Caco-2 (cell line): Measurements from ENCODE around the gene PLOD2. TPM values are rescaled to one million over a fixed set of nuclear protein-coding genes. Genes with fewer than 3 reads are reported as not detected.

ENCODE experiments used
- BruUV-seq: library from RNA; stranded (reverse); fragments of 400-500 nt; replicated peaks from 2 replicates; lab custom pipeline; 2021; lab: Mats Ljungman, UMichigan
- CTCF ChIA-PET: fragments of 300-600 bp; sonication (Branson Sonifier 250); formaldehyde crosslinking; loops from one replicate; lab custom pipeline; 2022; ENCODE audit warnings: antibody characterized with exemption; lab: Charles Lee
- POLR2A ChIA-PET: fragments of 300-600 bp; sonication (Branson Sonifier 250); formaldehyde crosslinking; loops from one replicate; lab custom pipeline; 2022; ENCODE audit warnings: antibody characterized with exemption; lab: Charles Lee
- DNase-seq, 2 experiments: peaks; one replicate each; pipeline versions ENCODE4 v3.0.0 to v3.0.0-alpha.2; 2020 to 2022
- H3K27me3 ChIP-seq: replicated peaks from 2 replicates; pipeline ENCODE4 v1.6.0; 2011; ENCODE audit warnings: low read length; ENCODE audit not compliant: control insufficient read depth, insufficient read depth
- H3K36me3 ChIP-seq: 2 replicates; pipeline ENCODE4 v1.5.1; 2011; ENCODE audit warnings: low read length; ENCODE audit not compliant: control insufficient read depth, insufficient read depth
- H3K4me1 ChIP-seq: fragments of 250-450 bp; sonication (Bioruptor Pico); 2 replicates; pipeline ENCODE4 v1.5.1; 2020; ENCODE audit warnings: mild to moderate bottlenecking
- H3K4me3 ChIP-seq: 2 replicates; pipeline ENCODE4 v1.5.1; 2011; ENCODE audit warnings: low read depth, mild to moderate bottlenecking, control low read depth, low read length
- H3K9me3 ChIP-seq: fragments of 250-450 bp; sonication (Bioruptor Pico); 2 replicates; pipeline ENCODE4 v1.5.1; 2020; ENCODE audit warnings: mild to moderate bottlenecking, moderate library complexity
- H3K27ac Mint-ChIP-seq: one replicate; pipeline ENCODE4 v1.8.0; 2022; ENCODE audit warnings: mixed read lengths; ENCODE audit not compliant: unreplicated experiment
- H3K27me3 Mint-ChIP-seq: one replicate; pipeline ENCODE4 v1.8.0; 2022; ENCODE audit warnings: mixed read lengths; ENCODE audit not compliant: insufficient read depth, unreplicated experiment
- H3K36me3 Mint-ChIP-seq: one replicate; pipeline ENCODE4 v1.8.0; 2022; ENCODE audit warnings: mild to moderate bottlenecking, mixed read lengths; ENCODE audit not compliant: insufficient read depth, unreplicated experiment
- H3K4me1 Mint-ChIP-seq: one replicate; pipeline ENCODE4 v1.8.0; 2022; ENCODE audit warnings: low read depth, mixed read lengths; ENCODE audit not compliant: unreplicated experiment
- H3K4me3 Mint-ChIP-seq: one replicate; pipeline ENCODE4 v1.8.0; 2022; ENCODE audit warnings: mild to moderate bottlenecking, moderate library complexity, mixed read lengths; ENCODE audit not compliant: unreplicated experiment
- H3K9me3 Mint-ChIP-seq: one replicate; pipeline ENCODE4 v1.8.0; 2022; ENCODE audit warnings: mixed read lengths; ENCODE audit not compliant: unreplicated experiment
- CTCF ChIP-seq, 2 experiments: fragments of 200-600 bp in 1 of 2; IDR thresholded peaks; 1 replicate in 1 of 2; 2 replicates in 1 of 2; pipeline versions ENCODE4 v1.5.1 to v1.8.0; 2011 to 2022; ENCODE audit warnings: antibody characterized with exemption in 1 of 2, control low read depth in 1 of 2, inconsistent platforms in 1 of 2, low read depth in 1 of 2, low read length in 1 of 2, mild to moderate bottlenecking in 1 of 2, moderate library complexity in 1 of 2; ENCODE audit not compliant: insufficient read depth in 1 of 2, severe bottlenecking in 1 of 2, unreplicated experiment in 1 of 2
- intact Hi-C: fragments of 100-400 bp; cut with micrococcal nuclease; formaldehyde crosslinking; loops from one replicate; pipeline ENCODE4 v1.10.0; 2022; ENCODE audit not compliant: unreplicated experiment
- total RNA-seq: library from RNA; stranded (reverse); gene quantifications from 2 replicates; pipeline ENCODE4 v1.2.3, GENCODE V29; 2022

The PLOD2 gene
- total RNA-seq, 1 experiment from 2014 or later, result 53.1 TPM

- Mint-ChIP-seq H3K27me3 (no peaks in the 10 kb centered on the region), H3K4me1 (no peaks in the 10 kb centered on the region), H3K36me3 (no peaks in the 10 kb centered on the region), H3K4me3 (no peak overlapping the region), H3K9me3 (no peaks in the 10 kb centered on the region), H3K27ac (no peak overlapping the region)
- ChIA-PET POLR2A (no interaction called here), CTCF (no interaction called here)
- Histone ChIP-seq H3K9me3 (no peaks in the 10 kb centered on the region), H3K36me3 (no peaks in the 10 kb centered on the region), H3K4me1 (no peaks in the 10 kb centered on the region), H3K27me3 (no peaks in the 10 kb centered on the region), H3K4me3 (no peak overlapping the region)
- TF ChIP-seq CTCF (IDR thresholded peaks at IDR 0.05; ENCODE audit: insufficient read depth in 1 of 2, low read depth in 1 of 2, low read length in 1 of 2, severe bottlenecking in 1 of 2, unreplicated experiment in 1 of 2), result no peak
- no peak for DNase-seq
- intact Hi-C loops, result no loop called here
- BruUV-seq, result no TSS peak
These were observed 20.2 kb upstream of the PLOD2 start for GRCh38 chr3:146181216-146181615.

- CTCF ChIA-PET, result no interaction called here
- Mint-ChIP-seq H3K4me1 (no peaks in the 10 kb centered on the region), H3K36me3 (no peaks in the 10 kb centered on the region), H3K4me3 (no peak overlapping the region), H3K9me3 (no peaks in the 10 kb centered on the region), H3K27me3 (no peaks in the 10 kb centered on the region), H3K27ac (no peak overlapping the region)
- Histone ChIP-seq H3K4me3 (no peak overlapping the region), H3K4me1 (no peaks in the 10 kb centered on the region), H3K27me3 (no peaks in the 10 kb centered on the region), H3K9me3 (no peaks in the 10 kb centered on the region), H3K36me3 (no peaks in the 10 kb centered on the region)
- POLR2A ChIA-PET, result no interaction called here
- DNase-seq, result no peak
- intact Hi-C loops, result no loop called here
- no peak for TF ChIP-seq CTCF (IDR thresholded peaks at IDR 0.05; ENCODE audit: insufficient read depth in 1 of 2, low read depth in 1 of 2, low read length in 1 of 2, severe bottlenecking in 1 of 2, unreplicated experiment in 1 of 2)
- BruUV-seq, result no TSS peak
These were observed 19.4 kb upstream of the PLOD2 start for GRCh38 chr3:146180376-146180775.

GRCh38 chr3:146178006-146178689, 17.2 kb upstream of the PLOD2 start:
- Histone ChIP-seq H3K9me3 (no peaks in the 10 kb centered on the region), H3K4me3 (no peak overlapping the region), H3K36me3 (no peaks in the 10 kb centered on the region), H3K27me3 (no peaks in the 10 kb centered on the region), H3K4me1 (no peaks in the 10 kb centered on the region)
- no TSS peak for BruUV-seq
- DNase-seq, result no peak
- Mint-ChIP-seq H3K27me3 (no peaks in the 10 kb centered on the region), H3K27ac (no peak overlapping the region), H3K36me3 (no peaks in the 10 kb centered on the region), H3K4me1 (peaks cover 2% of the 10 kb centered on the region), H3K9me3 (no peaks in the 10 kb centered on the region), H3K4me3 (no peak overlapping the region)
- ChIA-PET CTCF (interaction anchor here (1.1 kb wide), 1 partner anchor 9 kb away, joined by 3 read pairs; no protein-coding TSS in a partner anchor), POLR2A (no interaction called here)
- intact Hi-C loops, result no loop called here
- no peak for TF ChIP-seq CTCF (IDR thresholded peaks at IDR 0.05; ENCODE audit: insufficient read depth in 1 of 2, low read depth in 1 of 2, low read length in 1 of 2, severe bottlenecking in 1 of 2, unreplicated experiment in 1 of 2)
